GM21723 (cell line): ENCODE measurements around the gene ORAI1.

Experiments used
- ATAC-seq: cut with Tn5 transposase; IDR thresholded peaks from one replicate; pipeline ENCODE4 v1.9.1; 2021; ENCODE audit warnings: mild to moderate bottlenecking, moderate library complexity; ENCODE audit not compliant: unreplicated experiment

Gene ORAI1

GRCh38 chr12:121689430-121689829, 63.1 kb downstream of the ORAI1 start:
- no peak for ATAC-seq
